ENCODE data around the gene TIGD6. TPM values are rescaled to one million over a fixed set of nuclear protein-coding genes. Genes with fewer than 3 reads are reported as not detected.

Gene TIGD6
- total RNA-seq, 1 donor from 2014 or later = 2.4 TPM

Other genes with a start within 250 kb of the TIGD6 start
- not detected in 2 replicates for gene PDE6A, start 55.9 kb downstream of the TIGD6 start, total RNA-seq
- gene SLC26A2, start 39.9 kb downstream of the TIGD6 start, total RNA-seq = 7.7 and 8.0 TPM in 2 replicates
- gene HMGXB3, start 85 bp upstream of the TIGD6 start, total RNA-seq = 39.6 and 42.2 TPM in 2 replicates
- gene CSF1R, start 85.9 kb upstream of the TIGD6 start, total RNA-seq = 0.18 and 0.27 TPM in 2 replicates
- gene PDGFRB, start 155.2 kb upstream of the TIGD6 start, total RNA-seq = 0.46 and 1.3 TPM in 2 replicates
- gene CDX1, start 166.1 kb upstream of the TIGD6 start, total RNA-seq = not detected in 2 replicates
- not detected in 2 replicates for gene SLC6A7, start 189.4 kb upstream of the TIGD6 start, total RNA-seq

Data from activated T-helper 2 cell treated with anti-CD3 and anti-CD28 coated beads, Interferon-gamma antibody, Interleukin-2, Interleukin-4, amounts not matched to agents 10 μg/mL and 5 μg/mL and 100 μg/mL, durations not matched to agents 14 hours and 24 hours and 36 hours (primary cell).